ENCODE data around the gene CDC42SE1.

CDC42SE1 gene

DNA sequence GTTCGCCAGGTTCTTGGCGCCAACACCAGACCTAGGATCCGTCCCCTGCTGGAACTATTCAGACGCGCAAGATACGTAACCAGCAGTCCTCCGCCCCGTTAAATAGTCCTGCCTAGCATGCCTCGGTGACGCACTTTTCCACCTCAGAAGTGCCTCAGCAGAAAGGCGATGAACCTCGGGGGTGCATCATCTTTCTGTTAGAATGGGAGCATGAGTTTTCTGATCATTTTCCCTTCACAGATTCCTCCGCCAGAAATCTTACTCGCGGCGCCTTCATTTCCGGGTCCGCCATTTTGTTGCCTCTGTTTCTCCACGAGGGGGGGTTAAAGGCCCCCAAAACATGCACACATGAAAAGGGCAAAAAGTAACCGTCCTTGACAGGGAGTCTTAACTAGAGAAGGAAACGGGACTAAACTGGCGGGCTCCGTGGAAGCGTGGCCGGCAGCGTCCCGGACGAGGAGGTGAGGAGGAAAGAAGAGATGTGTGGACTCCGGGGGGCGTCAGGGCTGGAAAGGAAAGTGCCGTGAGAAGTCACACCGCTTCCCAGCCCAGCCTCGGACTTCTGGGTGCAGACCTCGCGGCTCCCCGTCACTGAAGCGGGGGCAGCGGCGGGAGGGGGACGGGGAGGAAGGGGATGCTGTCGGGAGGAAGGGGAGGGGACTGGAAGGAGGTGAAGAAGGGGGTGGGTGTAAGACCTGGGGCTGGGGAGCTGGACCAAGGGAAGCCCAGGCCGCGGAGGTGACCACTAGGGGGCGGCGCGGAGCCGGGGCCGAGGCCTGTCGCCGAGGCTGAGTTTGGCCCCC, 11.3 kb upstream of the CDC42SE1 start, which contains the start of gene GABPB2:
Gene GABPB2 (plus strand): TSS at position 288 of the 803 bp plus-strand sequence. CDS start 17,429 bp downstream, outside the sequence.
- Histone ChIP-seq H3K9me3 (replicated peaks in 1 of 11) (no peaks in the 10 kb centered on the region), H3K27ac (peak within 1 kb of the TSS; percentile 88 to 98 (median 96)), H3K4me2 (peak within 1 kb of the TSS; percentile 71 to 95 (median 86)), H3K9ac (peak within 1 kb of the TSS; percentile 82 to 96 (median 92)), H4K20me1 (peaks cover 0 to 21% (median 4%) of the 10 kb centered on the region in 11 experiments; a peak in 9 of 22 replicates), H3K36me3 (peaks cover 0 to 71% (median 43%) of the 10 kb centered on the region in 11 experiments; a peak in 21 of 22 replicates), H3K4me1 (peaks cover 27 to 55% (median 43%) of the 10 kb centered on the region in 10 experiments), H3K27me3 (no peaks in the 10 kb centered on the region), H3K4me3 (peak within 1 kb of the TSS; percentile 65 to 79 (median 74))
- TF ChIP-seq Cebpa-rat (IDR thresholded peaks at IDR 0.05) = no peak

DNA sequence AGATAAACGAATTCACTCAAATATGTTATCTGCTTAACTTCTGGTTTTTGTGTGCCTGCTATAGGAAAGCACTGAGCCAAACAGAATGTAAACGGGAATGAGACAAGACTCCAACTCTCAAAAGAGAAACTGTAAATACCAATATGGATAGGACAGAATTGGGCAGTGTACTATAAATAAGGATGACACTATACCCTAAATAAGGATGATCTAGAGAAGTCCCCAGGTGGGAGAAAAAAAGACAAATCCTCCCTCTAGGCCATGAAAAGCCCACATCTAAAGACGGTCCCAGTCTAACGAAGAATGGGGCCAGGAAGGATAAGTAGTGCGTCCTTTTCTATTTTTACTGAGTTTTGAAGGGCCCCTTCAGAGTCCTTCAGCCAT, 9.7 kb upstream of the CDC42SE1 start:
- H3K4me1 ChIP-seq = peaks cover 35 to 70% (median 57%) of the 10 kb centered on the region in 10 experiments
- peak overlapping the region; percentile 71 to 95 (median 86) for H3K4me2 ChIP-seq
- peaks cover 0 to 73% (median 49%) of the 10 kb centered on the region in 11 experiments; a peak in 21 of 22 replicates for H3K36me3 ChIP-seq
- H3K9ac ChIP-seq = peak overlapping the region in 10 of 11 experiments; percentile 52 to 96 (median 93); a peak in 17 of 22 replicates
- no peak for TF ChIP-seq Cebpa-rat (IDR thresholded peaks at IDR 0.05)
- no peaks in the 10 kb centered on the region for H3K9me3 ChIP-seq (replicated peaks in 1 of 11)
- no peaks in the 10 kb centered on the region for H3K27me3 ChIP-seq
- H3K4me3 ChIP-seq = peak overlapping the region in 7 of 10 experiments; percentile 68 to 79 (median 76); a peak in 8 of 20 replicates
- H3K27ac ChIP-seq = peak overlapping the region; percentile 26 to 98 (median 96); a peak in 21 of 22 replicates
- H4K20me1 ChIP-seq = peaks cover 0 to 37% (median 8%) of the 10 kb centered on the region in 11 experiments; a peak in 11 of 22 replicates

DNA sequence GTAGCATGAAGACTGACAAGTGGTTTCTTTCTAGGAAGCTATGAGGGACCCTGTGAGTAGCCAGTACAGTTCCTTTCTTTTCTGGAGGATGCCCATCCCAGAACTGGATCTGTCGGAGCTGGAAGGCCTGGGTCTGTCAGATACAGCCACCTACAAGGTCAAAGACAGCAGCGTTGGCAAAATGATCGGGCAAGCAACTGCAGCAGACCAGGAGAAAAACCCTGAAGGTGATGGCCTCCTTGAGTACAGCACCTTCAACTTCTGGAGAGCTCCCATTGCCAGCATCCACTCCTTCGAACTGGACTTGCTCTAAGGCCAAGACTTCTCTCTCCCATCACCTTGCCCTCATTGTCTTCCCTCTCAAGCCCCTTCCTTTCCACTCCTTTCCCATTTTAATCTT, 7.8 kb upstream of the CDC42SE1 start:
- Histone ChIP-seq H3K27me3 (no peaks in the 10 kb centered on the region), H3K9ac (no peak overlapping the region)

DNA sequence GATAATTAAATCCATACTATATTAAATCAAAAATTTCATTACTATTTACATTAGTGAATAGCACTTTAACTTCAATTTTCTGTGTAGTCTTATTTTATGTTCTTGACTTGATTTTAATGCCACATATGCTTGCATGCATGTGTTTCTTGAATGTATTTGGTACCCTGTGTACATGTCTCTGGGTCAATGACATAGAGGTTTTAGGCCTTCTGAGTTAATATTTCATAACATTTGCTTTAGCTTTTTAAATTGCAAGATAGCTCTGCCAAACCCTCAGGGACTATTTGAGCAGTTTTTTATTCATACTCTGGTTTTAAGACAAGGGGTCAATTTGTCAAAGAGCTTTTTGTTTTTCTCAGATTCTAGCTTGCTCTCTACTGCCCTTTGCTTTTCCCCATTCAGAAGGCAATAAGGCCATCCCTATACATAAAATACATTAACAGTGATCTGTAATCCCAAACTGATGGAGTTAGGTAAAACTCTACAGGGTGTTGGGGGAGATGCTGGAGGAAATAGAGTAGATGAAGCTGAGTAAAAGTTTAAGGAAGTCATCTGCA, 5.7 kb upstream of the CDC42SE1 start:
- peak overlapping the region in 7 of 11 experiments; percentile 11 to 100 (median 99); a peak in 7 of 22 replicates for H3K4me2 ChIP-seq

More for the DNA sequence above, 7.8 kb upstream of the CDC42SE1 start:
- H3K27ac ChIP-seq = peak overlapping the region in 1 of 11 experiments; percentile 8; a peak in 1 of 22 replicates
- no peak for TF ChIP-seq Cebpa-rat (IDR thresholded peaks at IDR 0.05)
- peaks cover 0 to 77% (median 66%) of the 10 kb centered on the region in 11 experiments; a peak in 20 of 22 replicates for H3K36me3 ChIP-seq
- H4K20me1 ChIP-seq = peaks cover 0 to 42% (median 8%) of the 10 kb centered on the region in 11 experiments; a peak in 11 of 22 replicates
- no peak overlapping the region for H3K4me3 ChIP-seq
- H3K9me3 ChIP-seq (replicated peaks in 1 of 11) = no peaks in the 10 kb centered on the region
- peak overlapping the region in 3 of 11 experiments; percentile 1 to 16 (median 13); a peak in 2 of 22 replicates for H3K4me2 ChIP-seq
- H3K4me1 ChIP-seq = peaks cover 42 to 85% (median 69%) of the 10 kb centered on the region in 10 experiments

DNA sequence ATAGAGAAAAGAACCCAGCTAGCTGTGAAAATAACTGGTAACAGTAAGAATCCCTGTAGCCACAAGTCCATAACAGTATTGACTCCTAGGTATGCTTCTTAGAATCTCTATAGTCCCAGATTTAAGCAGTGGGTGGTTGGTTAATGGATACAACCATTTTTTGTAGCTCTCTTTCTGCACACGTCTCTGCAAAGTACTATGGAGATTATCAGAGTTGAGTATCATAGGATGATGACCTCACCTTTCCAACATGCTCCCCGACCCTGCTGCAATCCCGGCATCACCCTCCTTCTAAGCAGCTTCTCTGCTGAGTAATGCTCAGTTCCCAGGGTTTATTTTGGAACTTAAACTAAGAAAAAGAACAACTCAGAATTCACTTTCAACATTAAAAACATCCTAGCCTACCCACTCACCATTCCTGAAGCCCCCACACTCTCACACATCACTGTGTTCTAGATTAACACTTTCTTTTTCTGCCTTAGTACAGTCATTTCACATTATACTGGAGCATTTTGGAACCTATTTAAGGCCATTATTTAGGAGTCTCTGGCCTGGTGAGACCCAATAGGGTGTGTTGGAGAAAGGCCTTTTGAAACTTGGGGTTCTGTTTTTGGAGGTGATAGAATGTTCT, 3.4 kb upstream of the CDC42SE1 start:
- no peaks in the 10 kb centered on the region for H3K9me3 ChIP-seq (replicated peaks in 1 of 11)
- peak overlapping the region in 7 of 10 experiments; percentile 80 to 99 (median 92); a peak in 14 of 20 replicates for H3K4me3 ChIP-seq
- H3K9ac ChIP-seq = peak overlapping the region in 5 of 11 experiments; percentile 4 to 98 (median 97); a peak in 3 of 22 replicates
- peak overlapping the region in 3 of 11 experiments; percentile 10 to 96 (median 29); a peak in 6 of 22 replicates for H3K27ac ChIP-seq
- H3K4me2 ChIP-seq = peak overlapping the region; percentile 25 to 100 (median 98); a peak in 21 of 22 replicates
- H3K4me1 ChIP-seq = peaks cover 33 to 69% (median 53%) of the 10 kb centered on the region in 10 experiments
- no peak for TF ChIP-seq Cebpa-rat (IDR thresholded peaks at IDR 0.05)
- peaks cover 6 to 53% (median 12%) of the 10 kb centered on the region in 11 experiments; a peak in 21 of 22 replicates for H4K20me1 ChIP-seq
- peaks cover 0 to 61% (median 55%) of the 10 kb centered on the region in 11 experiments; a peak in 20 of 22 replicates for H3K36me3 ChIP-seq
- no peaks in the 10 kb centered on the region for H3K27me3 ChIP-seq

More for the DNA sequence above, 5.7 kb upstream of the CDC42SE1 start:
- Histone ChIP-seq H3K9ac (peak overlapping the region in 2 of 11 experiments; percentile 1 to 4; a peak in 1 of 22 replicates), H3K27ac (no peak overlapping the region), H3K4me3 (no peak overlapping the region), H3K9me3 (replicated peaks in 1 of 11) (no peaks in the 10 kb centered on the region), H3K36me3 (peaks cover 0 to 78% (median 66%) of the 10 kb centered on the region in 11 experiments; a peak in 20 of 22 replicates), H3K27me3 (no peaks in the 10 kb centered on the region), H3K4me1 (peaks cover 49 to 90% (median 68%) of the 10 kb centered on the region in 10 experiments), H4K20me1 (peaks cover 0 to 42% (median 8%) of the 10 kb centered on the region in 11 experiments; a peak in 11 of 22 replicates)
- no peak for TF ChIP-seq Cebpa-rat (IDR thresholded peaks at IDR 0.05)

DNA sequence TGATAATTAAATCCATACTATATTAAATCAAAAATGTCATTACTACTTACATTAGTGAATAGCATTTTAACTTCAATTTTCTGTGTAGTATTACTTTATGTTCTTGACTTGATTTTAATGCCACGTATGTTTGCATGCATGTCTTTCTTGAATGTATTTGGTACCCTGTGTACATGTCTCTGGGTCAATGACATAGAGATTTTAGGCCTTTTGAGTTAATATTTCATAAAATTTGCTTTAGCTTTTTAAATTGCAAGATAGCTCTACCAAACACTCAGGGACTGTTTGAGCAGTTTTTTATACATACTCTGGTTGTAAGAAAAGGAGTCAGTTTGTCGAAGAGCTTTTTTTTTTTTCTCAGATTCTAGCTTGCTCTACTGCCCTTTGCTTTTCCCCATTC, 2.3 kb upstream of the CDC42SE1 start:
- peak overlapping the region in 10 of 11 experiments; percentile 86 to 99 (median 96); a peak in 19 of 22 replicates for H3K27ac ChIP-seq
- H3K4me2 ChIP-seq = peak overlapping the region; percentile 82 to 100 (median 98); a peak in 21 of 22 replicates
- peak overlapping the region in 10 of 11 experiments; percentile 39 to 99 (median 96); a peak in 19 of 22 replicates for H3K9ac ChIP-seq
- peaks cover 2 to 61% (median 54%) of the 10 kb centered on the region in 11 experiments; a peak in 20 of 22 replicates for H3K36me3 ChIP-seq
- peaks cover 41 to 68% (median 61%) of the 10 kb centered on the region in 10 experiments for H3K4me1 ChIP-seq
- peak overlapping the region in 9 of 10 experiments; percentile 80 to 99 (median 97); a peak in 17 of 20 replicates for H3K4me3 ChIP-seq
- no peak for TF ChIP-seq Cebpa-rat (IDR thresholded peaks at IDR 0.05)
- peaks cover 17 to 53% (median 24%) of the 10 kb centered on the region in 11 experiments for H4K20me1 ChIP-seq
- H3K27me3 ChIP-seq = no peaks in the 10 kb centered on the region
- no peaks in the 10 kb centered on the region for H3K9me3 ChIP-seq (replicated peaks in 1 of 11)

DNA sequence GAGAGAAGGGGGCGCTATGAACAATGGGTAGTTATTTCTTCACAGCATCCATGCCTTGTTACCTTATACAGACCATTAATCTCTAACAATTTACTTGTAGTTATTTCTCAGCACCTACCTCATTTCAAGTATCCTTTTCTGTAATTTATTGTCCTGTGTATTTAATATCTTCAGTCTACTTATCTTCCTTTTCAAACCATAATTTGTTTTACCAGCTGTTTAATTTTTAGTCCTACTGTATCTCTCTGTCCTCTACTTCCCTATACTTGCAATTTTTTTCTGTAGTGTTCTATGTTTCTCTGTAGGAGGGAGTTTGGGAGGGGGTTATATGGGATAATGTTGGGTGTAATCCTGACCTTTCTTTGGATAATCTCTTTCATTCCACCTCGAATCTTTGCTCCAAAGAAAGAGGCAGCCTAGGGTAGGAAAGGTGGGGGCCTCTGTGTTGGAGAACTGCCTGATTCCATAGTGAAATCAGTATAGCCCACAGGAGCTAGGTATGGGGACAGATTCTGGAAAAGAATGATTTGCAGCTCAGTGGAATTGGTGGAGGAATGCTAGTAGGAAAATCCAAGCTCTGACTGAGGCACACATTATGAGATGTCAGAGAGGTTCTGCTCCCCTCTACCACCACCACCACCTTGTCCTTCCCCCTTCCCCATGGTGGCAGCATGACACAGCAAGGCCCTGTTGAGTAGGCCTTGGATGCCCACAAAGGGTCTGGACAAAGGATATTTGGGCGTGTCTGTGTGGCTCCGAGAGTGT, 1.4 kb upstream of the CDC42SE1 start:
- Histone ChIP-seq H3K27ac (peak overlapping the region; percentile 86 to 99 (median 96); a peak in 21 of 22 replicates), H3K9ac (peak overlapping the region; percentile 89 to 99 (median 95))

More for the DNA sequence above, 1.4 kb upstream of the CDC42SE1 start:
- H3K27me3 ChIP-seq = no peaks in the 10 kb centered on the region
- H3K36me3 ChIP-seq = peaks cover 10 to 61% (median 54%) of the 10 kb centered on the region in 11 experiments
- peak overlapping the region; percentile 80 to 99 (median 96) for H3K4me3 ChIP-seq
- H3K4me2 ChIP-seq = peak overlapping the region; percentile 82 to 100 (median 98)
- no peaks in the 10 kb centered on the region for H3K9me3 ChIP-seq (replicated peaks in 1 of 11)
- peaks cover 50 to 68% (median 65%) of the 10 kb centered on the region in 10 experiments for H3K4me1 ChIP-seq
- TF ChIP-seq Cebpa-rat (IDR thresholded peaks at IDR 0.05) = no peak
- peaks cover 26 to 54% (median 32%) of the 10 kb centered on the region in 11 experiments for H4K20me1 ChIP-seq
